HepG2 (cell line): Measurements from ENCODE around the gene CBFA2T2. TPM values are rescaled to one million over a fixed set of nuclear protein-coding genes. Genes with fewer than 3 reads are reported as not detected.

Experiments
- CBX5 ChIP-seq: sonication (generic); formaldehyde crosslinking; IDR thresholded peaks from 2 replicates; pipeline ENCODE4 v1.4.0; 2020; ENCODE audit warnings: missing genetic modification reagents, borderline replicate concordance
- CREB1 ChIP-seq, 2 experiments: fragments of 450-650 bp in 1 of 2; IDR thresholded peaks; 2 replicates each; pipeline ENCODE4 v1.6.1; 2016 to 2017; ENCODE audit warnings: control low read depth in 1 of 2, mild to moderate bottlenecking in 1 of 2, missing compliant biosample characterization in 1 of 2, missing genetic modification characterization in 1 of 2
- HDAC6 ChIP-seq: fragments of 200-600 bp; sonication (generic); IDR thresholded peaks from 2 replicates; pipeline ENCODE4 v1.7.0; 2017; ENCODE audit warnings: mild to moderate bottlenecking, antibody characterized with exemption, low read length, low read depth
- KDM1A ChIP-seq: IDR thresholded peaks from 2 replicates; pipeline ENCODE4 v1.6.1; 2016; ENCODE audit warnings: missing compliant biosample characterization
- KLF16 ChIP-seq, 2 experiments: sonication (generic) in 1 of 2; formaldehyde crosslinking in 1 of 2; IDR thresholded peaks; 2 replicates each; pipeline versions ENCODE4 v1.6.1 to v1.8.0; 2016 to 2023; ENCODE audit warnings: missing genetic modification reagents in 2 of 2, missing compliant biosample characterization in 1 of 2
- PAWR ChIP-seq: sonication (generic); formaldehyde crosslinking; IDR thresholded peaks from 2 replicates; pipeline ENCODE4 v1.4.0; 2020; ENCODE audit warnings: missing genetic modification reagents, mild to moderate bottlenecking, borderline replicate concordance
- SIX1 ChIP-seq: sonication (generic); formaldehyde crosslinking; IDR thresholded peaks from 2 replicates; pipeline ENCODE4 v1.4.0; 2020; ENCODE audit warnings: missing genetic modification reagents, borderline replicate concordance
- ZBTB1 ChIP-seq: sonication (generic); formaldehyde crosslinking; IDR thresholded peaks from 2 replicates; pipeline ENCODE4 v1.4.0; 2020; ENCODE audit warnings: missing genetic modification reagents, borderline replicate concordance
- ZMYM3 ChIP-seq: sonication (generic); formaldehyde crosslinking; IDR thresholded peaks from 2 replicates; pipeline ENCODE4 v1.5.1; 2020; ENCODE audit warnings: mild to moderate bottlenecking, missing genetic modification reagents
- ZNF234 ChIP-seq: sonication (generic); formaldehyde crosslinking; conservative IDR thresholded peaks from 2 replicates; pipeline ENCODE4 v1.5.1; 2020; ENCODE audit warnings: mild to moderate bottlenecking, missing genetic modification reagents
- ZNF615 ChIP-seq: sonication (generic); formaldehyde crosslinking; IDR thresholded peaks from 2 replicates; pipeline ENCODE4 v1.5.0; 2020; ENCODE audit warnings: mild to moderate bottlenecking, missing genetic modification reagents, borderline replicate concordance
- ZNF619 ChIP-seq: sonication (generic); formaldehyde crosslinking; IDR thresholded peaks from 2 replicates; pipeline ENCODE4 v1.4.0; 2020; ENCODE audit warnings: mild to moderate bottlenecking, missing genetic modification reagents
- ZNF720 ChIP-seq: sonication (generic); formaldehyde crosslinking; IDR thresholded peaks from 2 replicates; pipeline ENCODE4 v1.4.0; 2020; ENCODE audit warnings: missing genetic modification reagents
- ZNF773 ChIP-seq: sonication (generic); formaldehyde crosslinking; IDR thresholded peaks from 2 replicates; pipeline ENCODE4 v1.4.0; 2020; ENCODE audit warnings: missing genetic modification reagents, borderline replicate concordance
- polyA plus RNA-seq, 8 experiments: library from polyadenylated mRNA; depleted of rRNA in 3 of 8; stranded (reverse) in 7 of 8; unstranded in 1 of 8; fragments of >200 nt; fragmentation: Illumina TruSeq in 4 of 8; extraction: Trizol in 4 of 8; gene quantifications; 2 replicates each; pipeline versions ENCODE4 v1.2.1 to v1.2.3, GENCODE V29; 2011 to 2016; ENCODE audit warnings: low read depth in 4 of 8, missing spikeins in 1 of 8, mixed read lengths in 1 of 8; ENCODE audit not compliant: insufficient read depth in 1 of 8
- total RNA-seq, 5 experiments: library from RNA; depleted of rRNA; stranded (reverse); fragments of >200 nt; fragmentation: Illumina TruSeq; extraction: Trizol; gene quantifications; 2 replicates each; pipeline ENCODE4 v1.2.3, GENCODE V29; 2016; ENCODE audit warnings: low read depth in 1 of 5
- TF ChIP-seq, protein P1 (sequence below): sonication (generic); formaldehyde crosslinking; IDR thresholded peaks from 2 replicates; pipeline ENCODE4 v1.4.0; 2020; ENCODE audit warnings: missing genetic modification reagents, borderline replicate concordance
- TF ChIP-seq, protein P2 (sequence below): IDR thresholded peaks from 2 replicates; pipeline ENCODE4 v1.6.1; 2016; ENCODE audit warnings: missing compliant biosample characterization, missing genetic modification reagents, borderline replicate concordance
- TF ChIP-seq, protein P3 (sequence below): sonication (generic); formaldehyde crosslinking; IDR thresholded peaks from 2 replicates; pipeline ENCODE4 v1.5.0; 2020; ENCODE audit warnings: mild to moderate bottlenecking, missing genetic modification reagents, borderline replicate concordance
- TF ChIP-seq, protein P4 (sequence below), 2 experiments: fragments of 450-650 bp in 1 of 2; sonication (generic) in 1 of 2; formaldehyde crosslinking; IDR thresholded peaks; 2 replicates each; pipeline versions ENCODE4 v1.5.0 to v1.8.0; 2020 to 2022; ENCODE audit warnings: mild to moderate bottlenecking in 1 of 2, missing genetic modification reagents in 1 of 2
- TF ChIP-seq, protein P5 (sequence below): sonication (generic); formaldehyde crosslinking; IDR thresholded peaks from 2 replicates; pipeline ENCODE4 v1.4.0; 2020; ENCODE audit warnings: missing genetic modification reagents
- TF ChIP-seq, protein P6 (sequence below): sonication (generic); formaldehyde crosslinking; IDR thresholded peaks from 2 replicates; pipeline ENCODE4 v1.4.0; 2020; ENCODE audit warnings: mild to moderate bottlenecking, missing genetic modification reagents
- TF ChIP-seq, protein P7 (sequence below): sonication (generic); formaldehyde crosslinking; IDR thresholded peaks from 2 replicates; pipeline ENCODE4 v1.4.0; 2020; ENCODE audit warnings: missing genetic modification reagents; ENCODE audit errors: not compliant biosample characterization

Gene CBFA2T2
- total and polyA plus RNA-seq, 2 of the 13 experiments (the other 11 are each of a cell fraction or from before 2014, with no cell fraction given) = 6.3 to 21.2 TPM

DNA sequence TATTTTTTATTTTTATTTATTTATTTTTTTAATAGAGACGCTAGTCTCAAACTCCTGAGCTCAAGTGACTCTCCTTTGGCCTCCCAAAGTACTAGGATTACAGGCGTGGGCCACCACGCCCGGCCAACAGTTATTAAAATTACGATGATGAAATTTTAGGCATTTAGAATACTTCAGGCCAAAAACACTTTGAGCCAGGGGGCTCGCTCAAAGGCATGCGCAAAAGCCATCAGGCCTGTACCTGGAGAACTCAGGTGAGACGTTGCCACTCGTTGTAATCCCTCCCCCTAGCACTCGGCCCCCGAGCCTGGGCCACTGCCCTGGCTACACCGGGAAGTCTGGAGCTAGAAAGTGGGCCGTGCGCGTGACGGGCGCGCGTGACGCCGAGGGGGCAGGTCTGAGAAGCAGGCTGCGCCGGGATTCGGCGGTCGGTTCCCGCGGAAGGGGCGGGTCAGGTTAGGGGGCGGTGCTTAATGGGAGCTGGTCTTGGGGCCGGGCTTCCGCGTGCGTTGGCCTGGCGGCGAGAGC, 337 bp upstream of the CBFA2T2 start (continued):
- TF ChIP-seq, protein P1, sequence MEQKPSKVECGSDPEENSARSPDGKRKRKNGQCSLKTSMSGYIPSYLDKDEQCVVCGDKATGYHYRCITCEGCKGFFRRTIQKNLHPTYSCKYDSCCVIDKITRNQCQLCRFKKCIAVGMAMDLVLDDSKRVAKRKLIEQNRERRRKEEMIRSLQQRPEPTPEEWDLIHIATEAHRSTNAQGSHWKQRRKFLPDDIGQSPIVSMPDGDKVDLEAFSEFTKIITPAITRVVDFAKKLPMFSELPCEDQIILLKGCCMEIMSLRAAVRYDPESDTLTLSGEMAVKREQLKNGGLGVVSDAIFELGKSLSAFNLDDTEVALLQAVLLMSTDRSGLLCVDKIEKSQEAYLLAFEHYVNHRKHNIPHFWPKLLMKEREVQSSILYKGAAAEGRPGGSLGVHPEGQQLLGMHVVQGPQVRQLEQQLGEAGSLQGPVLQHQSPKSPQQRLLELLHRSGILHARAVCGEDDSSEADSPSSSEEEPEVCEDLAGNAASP (CRISPR knock-in tag) = peak; percentile 66; the same call in 1 of the 2 replicates
- TF ChIP-seq ZMYM3 (CRISPR knock-in tag) (peak; percentile 71), KLF16 (CRISPR knock-in tag; IDR thresholded peaks at IDR 0.05) (peak in 1 of 2 experiments; percentile 75; a peak in 2 of 4 replicates), SIX1 (CRISPR knock-in tag) (no peak), ZNF773 (no peak), ZNF615 (CRISPR knock-in tag) (no peak), ZNF234 (CRISPR knock-in tag) (no peak; the same call in 1 of the 2 replicates), PAWR (CRISPR knock-in tag) (no peak), CBX5 (peak; percentile 93; the same call in 1 of the 2 replicates), HDAC6 (no peak), KDM1A (CRISPR knock-in tag) (peak; percentile 59; the same call in 1 of the 2 replicates), ZNF720 (CRISPR knock-in tag) (peak; percentile 93; the same call in 1 of the 2 replicates), CREB1 (IDR thresholded peaks at IDR 0.05) (peak; percentile 91), CREB1 (CRISPR knock-in tag; IDR thresholded peaks at IDR 0.05) (no peak), ZBTB1 (CRISPR knock-in tag) (no peak), ZNF619 (CRISPR knock-in tag) (peak; percentile 65; the same call in 1 of the 2 replicates)
- TF ChIP-seq, protein P2, sequence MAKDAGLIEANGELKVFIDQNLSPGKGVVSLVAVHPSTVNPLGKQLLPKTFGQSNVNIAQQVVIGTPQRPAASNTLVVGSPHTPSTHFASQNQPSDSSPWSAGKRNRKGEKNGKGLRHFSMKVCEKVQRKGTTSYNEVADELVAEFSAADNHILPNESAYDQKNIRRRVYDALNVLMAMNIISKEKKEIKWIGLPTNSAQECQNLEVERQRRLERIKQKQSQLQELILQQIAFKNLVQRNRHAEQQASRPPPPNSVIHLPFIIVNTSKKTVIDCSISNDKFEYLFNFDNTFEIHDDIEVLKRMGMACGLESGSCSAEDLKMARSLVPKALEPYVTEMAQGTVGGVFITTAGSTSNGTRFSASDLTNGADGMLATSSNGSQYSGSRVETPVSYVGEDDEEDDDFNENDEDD (CRISPR knock-in tag) = peak; percentile 96
- TF ChIP-seq, protein P3, sequence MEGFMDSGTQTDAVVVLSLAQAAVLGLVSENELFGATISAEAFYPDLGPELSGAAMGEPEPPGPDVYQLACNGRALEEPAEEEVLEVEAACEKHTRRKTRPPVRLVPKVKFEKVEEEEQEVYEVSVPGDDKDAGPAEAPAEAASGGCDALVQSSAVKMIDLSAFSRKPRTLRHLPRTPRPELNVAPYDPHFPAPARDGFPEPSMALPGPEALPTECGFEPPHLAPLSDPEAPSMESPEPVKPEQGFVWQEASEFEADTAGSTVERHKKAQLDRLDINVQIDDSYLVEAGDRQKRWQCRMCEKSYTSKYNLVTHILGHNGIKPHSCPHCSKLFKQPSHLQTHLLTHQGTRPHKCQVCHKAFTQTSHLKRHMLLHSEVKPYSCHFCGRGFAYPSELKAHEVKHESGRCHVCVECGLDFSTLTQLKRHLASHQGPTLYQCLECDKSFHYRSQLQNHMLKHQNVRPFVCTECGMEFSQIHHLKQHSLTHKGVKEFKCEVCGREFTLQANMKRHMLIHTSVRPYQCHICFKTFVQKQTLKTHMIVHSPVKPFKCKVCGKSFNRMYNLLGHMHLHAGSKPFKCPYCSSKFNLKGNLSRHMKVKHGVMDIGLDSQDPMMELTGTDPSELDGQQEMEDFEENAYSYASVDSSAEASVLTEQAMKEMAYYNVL (CRISPR knock-in tag) = no peak
- TF ChIP-seq, protein P4, sequence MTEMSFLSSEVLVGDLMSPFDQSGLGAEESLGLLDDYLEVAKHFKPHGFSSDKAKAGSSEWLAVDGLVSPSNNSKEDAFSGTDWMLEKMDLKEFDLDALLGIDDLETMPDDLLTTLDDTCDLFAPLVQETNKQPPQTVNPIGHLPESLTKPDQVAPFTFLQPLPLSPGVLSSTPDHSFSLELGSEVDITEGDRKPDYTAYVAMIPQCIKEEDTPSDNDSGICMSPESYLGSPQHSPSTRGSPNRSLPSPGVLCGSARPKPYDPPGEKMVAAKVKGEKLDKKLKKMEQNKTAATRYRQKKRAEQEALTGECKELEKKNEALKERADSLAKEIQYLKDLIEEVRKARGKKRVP (CRISPR knock-in tag; IDR thresholded peaks at IDR 0.05) = peak in 1 of 2 experiments; percentile 70; a peak in 2 of 4 replicates
- TF ChIP-seq, protein P5, sequence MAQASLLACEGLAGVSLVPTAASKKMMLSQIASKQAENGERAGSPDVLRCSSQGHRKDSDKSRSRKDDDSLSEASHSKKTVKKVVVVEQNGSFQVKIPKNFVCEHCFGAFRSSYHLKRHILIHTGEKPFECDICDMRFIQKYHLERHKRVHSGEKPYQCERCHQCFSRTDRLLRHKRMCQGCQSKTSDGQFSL (CRISPR knock-in tag) = no peak
- TF ChIP-seq, protein P6, sequence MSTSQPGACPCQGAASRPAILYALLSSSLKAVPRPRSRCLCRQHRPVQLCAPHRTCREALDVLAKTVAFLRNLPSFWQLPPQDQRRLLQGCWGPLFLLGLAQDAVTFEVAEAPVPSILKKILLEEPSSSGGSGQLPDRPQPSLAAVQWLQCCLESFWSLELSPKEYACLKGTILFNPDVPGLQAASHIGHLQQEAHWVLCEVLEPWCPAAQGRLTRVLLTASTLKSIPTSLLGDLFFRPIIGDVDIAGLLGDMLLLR = no peak; the same call in 1 of the 2 replicates
- TF ChIP-seq, protein P7, sequence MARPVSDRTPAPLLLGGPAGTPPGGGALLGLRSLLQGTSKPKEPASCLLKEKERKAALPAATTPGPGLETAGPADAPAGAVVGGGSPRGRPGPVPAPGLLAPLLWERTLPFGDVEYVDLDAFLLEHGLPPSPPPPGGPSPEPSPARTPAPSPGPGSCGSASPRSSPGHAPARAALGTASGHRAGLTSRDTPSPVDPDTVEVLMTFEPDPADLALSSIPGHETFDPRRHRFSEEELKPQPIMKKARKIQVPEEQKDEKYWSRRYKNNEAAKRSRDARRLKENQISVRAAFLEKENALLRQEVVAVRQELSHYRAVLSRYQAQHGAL (CRISPR knock-in tag) = no peak
